Hippocampal formation (tissue), 2 donors: Measurements from ENCODE around the gene CHST15.
A peak's percentile ranks its signal among the peaks of the same experiment; 100 is the strongest.

Source experiments
- DNase-seq, 2 donors: peaks; one replicate each; lab custom pipeline; 2025; lab: John Stamatoyannopoulos, UW

The CHST15 gene, protein sequence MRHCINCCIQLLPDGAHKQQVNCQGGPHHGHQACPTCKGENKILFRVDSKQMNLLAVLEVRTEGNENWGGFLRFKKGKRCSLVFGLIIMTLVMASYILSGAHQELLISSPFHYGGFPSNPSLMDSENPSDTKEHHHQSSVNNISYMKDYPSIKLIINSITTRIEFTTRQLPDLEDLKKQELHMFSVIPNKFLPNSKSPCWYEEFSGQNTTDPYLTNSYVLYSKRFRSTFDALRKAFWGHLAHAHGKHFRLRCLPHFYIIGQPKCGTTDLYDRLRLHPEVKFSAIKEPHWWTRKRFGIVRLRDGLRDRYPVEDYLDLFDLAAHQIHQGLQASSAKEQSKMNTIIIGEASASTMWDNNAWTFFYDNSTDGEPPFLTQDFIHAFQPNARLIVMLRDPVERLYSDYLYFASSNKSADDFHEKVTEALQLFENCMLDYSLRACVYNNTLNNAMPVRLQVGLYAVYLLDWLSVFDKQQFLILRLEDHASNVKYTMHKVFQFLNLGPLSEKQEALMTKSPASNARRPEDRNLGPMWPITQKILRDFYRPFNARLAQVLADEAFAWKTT

GRCh38 chr10:124092860-124093773, at the start of gene CHST15:
CHST15 (minus strand) TSS chr10:124093598; CDS start chr10:124046212, 47,386 bp downstream.
- no peak for DNase-seq

- DNase-seq: no peak
Observed at GRCh38 chr10:124142960-124143359, 49.6 kb upstream of the CHST15 start.

- no peak for DNase-seq
Observed at GRCh38 chr10:124142006-124142739, 48.8 kb upstream of the CHST15 start.

GRCh38 chr10:124138883-124139348, 45.5 kb upstream of the CHST15 start:
- no peak for DNase-seq

DNA sequence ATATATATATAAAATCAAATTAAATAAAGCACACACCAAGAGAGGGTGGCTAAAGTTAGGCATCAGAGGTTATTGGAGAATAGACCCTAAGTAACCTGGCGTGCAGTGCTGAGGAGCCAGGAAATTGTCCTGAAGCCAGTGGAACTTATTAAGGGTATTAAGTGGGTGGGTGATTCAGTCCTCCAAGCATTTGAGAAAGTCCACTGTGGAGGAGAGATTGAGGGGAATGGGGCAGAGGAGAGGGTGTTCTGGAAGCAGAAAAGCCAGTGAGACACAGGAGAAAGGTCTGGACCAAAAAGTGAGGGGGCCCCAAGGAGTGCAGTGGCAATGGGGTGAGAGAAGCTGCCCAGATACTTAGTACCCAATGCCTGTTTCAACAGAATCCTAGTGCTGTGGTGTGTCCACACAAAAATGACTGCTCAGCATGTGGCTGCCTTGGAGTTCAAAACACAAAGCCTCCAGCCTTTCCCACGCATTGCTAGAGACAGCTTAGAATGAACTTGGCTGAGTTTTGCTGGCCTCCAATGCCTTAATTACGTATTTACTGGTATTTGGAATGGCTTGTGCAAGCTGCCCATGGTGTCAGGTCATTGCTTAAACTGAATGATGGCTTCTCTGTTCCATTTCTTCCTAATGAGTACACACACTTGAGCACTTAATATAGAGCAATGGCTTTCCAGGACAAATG, 44.9 kb upstream of the CHST15 start:
- peak; percentile 32 to 56 for DNase-seq

GRCh38 chr10:124134251-124134893, 41.0 kb upstream of the CHST15 start:
- DNase-seq: no peak

DNA sequence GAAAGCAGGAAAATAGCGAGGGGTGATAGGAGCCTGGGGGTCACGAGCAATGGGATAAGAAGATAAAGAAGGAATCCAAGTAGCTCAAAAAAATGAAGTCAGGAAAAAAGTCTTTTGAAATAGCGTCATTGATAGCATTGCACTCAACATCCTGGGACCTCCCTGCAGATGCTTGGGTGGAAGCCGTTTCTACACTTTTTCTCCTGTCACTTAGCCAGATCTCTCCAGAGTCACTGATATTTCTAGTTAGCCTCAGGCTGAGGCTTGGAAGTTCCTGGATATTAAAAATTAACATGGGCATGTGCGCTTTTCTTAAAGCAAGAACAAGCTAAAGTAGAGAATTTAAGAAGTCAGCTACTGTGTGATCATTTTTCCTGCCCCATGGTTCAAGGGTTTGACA, 39.5 kb upstream of the CHST15 start:
- DNase-seq: no peak

GRCh38 chr10:124132306-124132705, 38.9 kb upstream of the CHST15 start:
- no peak for DNase-seq

DNA sequence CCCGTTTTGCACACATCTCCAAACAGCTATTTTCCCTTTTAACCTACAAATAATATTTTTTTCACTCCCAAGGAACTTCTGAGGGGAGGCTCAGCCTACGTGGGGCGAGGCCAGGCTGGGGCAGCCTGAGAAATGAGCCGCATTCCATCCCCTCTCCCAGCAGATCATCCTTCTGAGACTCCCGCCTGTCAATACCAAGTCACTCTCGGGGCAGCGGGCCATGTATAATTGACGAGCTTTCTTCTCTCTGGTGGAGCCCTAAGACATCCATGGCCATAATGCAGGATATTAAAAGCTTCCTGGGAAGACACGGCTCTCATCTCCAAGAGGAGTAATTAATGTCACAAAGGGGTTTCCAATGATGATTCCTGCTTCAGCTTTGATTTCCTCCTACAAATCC, 37.8 kb upstream of the CHST15 start:
- DNase-seq: no peak

DNA sequence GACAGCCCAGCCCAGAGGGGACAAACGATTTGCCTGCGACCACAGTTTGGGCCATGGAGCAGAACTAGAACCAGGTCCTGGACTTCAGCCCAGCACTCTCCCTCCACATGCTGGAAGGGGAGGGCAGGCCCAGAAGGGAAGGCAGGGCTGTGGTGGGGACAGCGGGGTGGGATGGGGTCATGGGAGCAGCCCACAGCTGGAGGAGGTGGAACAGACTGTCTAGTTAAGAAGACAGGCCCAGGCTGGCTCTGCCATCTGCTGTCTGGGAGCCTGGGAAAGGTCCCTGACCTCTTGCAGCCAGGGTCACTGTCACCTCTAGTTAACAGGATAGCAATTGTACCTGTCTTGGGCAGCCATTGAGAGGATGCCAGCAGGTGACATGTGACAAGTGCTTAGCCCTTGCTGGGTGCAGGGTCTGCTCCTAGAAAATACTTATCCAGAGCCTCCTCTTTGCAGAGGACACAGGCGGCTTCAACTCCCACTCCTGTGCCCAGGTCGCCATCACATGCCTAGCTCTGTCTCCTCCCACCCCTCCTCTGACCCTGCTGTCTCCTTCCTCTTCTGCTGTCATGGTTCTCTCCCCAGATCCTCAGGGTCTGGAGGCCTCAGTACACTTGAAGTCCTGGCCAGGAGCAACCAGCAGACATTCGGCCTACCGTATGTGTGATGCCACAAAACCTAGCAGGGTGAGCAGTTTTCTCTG, 37.0 kb upstream of the CHST15 start:
- no peak for DNase-seq

- DNase-seq: no peak
Observed at GRCh38 chr10:124129471-124129870, 36.1 kb upstream of the CHST15 start.

DNA sequence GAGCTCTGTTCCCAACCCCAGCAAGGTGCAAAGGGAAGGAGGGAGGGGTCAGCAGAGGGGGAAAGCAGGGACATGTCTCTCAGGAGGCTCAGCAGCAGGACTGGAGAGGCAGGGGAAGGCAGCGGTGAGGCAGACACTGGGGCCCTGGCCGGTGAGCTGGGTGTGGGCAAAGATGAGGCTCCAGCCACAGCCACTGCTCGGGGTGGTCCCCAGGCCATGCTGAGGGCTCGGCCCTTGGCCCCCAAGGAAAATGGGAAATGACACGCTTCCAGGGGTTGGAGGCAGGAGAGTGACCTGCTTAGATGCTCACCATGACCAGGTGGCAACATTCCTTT, 35.4 kb upstream of the CHST15 start:
- DNase-seq: no peak

- no peak for DNase-seq
Observed at GRCh38 chr10:124127965-124128810, 34.8 kb upstream of the CHST15 start.

DNA sequence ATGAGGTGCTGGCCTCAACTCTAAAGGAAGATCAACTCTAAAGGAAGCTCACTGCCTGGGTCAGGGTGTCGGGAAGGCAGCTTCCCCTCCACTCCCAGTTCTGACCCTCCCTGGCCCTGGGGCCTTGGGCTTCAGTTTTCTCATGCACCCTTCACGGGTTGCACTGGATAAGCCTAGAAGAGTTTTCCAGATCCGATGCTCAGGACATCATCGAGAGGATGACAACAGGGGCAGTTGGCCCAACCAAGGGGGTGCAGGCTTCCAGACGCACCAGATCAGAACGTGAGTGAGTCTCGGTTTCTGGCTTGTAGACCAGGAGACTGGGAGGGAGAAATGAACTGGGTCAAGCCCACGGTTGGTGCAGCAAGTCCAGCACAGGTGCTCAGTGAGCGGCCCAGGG, 34.2 kb upstream of the CHST15 start:
- no peak for DNase-seq

DNA sequence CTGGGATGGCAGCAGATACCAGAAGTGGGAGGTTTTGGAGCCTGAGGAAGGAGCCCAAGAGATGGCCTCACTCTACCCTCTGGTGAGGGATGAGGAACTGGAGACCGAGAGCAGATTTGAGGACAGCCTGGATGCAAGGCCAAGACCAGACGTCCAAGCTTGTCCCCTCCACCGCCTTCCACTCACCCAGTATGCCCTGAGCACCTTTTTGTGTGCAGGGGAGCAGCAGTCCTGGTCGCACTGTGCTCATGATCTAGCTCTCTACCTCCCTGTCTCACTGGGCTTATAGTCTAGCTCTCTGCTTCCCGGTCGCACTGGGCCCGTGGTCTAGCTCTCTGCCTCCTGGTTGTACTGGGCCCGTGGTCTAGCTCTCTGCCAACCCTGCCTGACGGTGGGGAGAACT, 33.6 kb upstream of the CHST15 start:
- no peak for DNase-seq

GRCh38 chr10:124126145-124126982, 33.0 kb upstream of the CHST15 start:
- no peak for DNase-seq

- DNase-seq: no peak
Observed at GRCh38 chr10:124125305-124126116, 32.1 kb upstream of the CHST15 start.
